Osteoblast (primary cell): ENCODE measurements around the gene SIRPA. TPM values are rescaled to one million over a fixed set of nuclear protein-coding genes. Genes with fewer than 3 reads are reported as not detected.

Source experiments
- DNase-seq: peaks from one replicate; pipeline ENCODE4 v3.0.0; 2011; ENCODE audit warnings: low spot score, mixed read lengths; ENCODE audit not compliant: insufficient read length; ENCODE audit errors: missing footprints
- H2AFZ ChIP-seq: 2 replicates; pipeline ENCODE4 v1.6.0; 2011; ENCODE audit warnings: mild to moderate bottlenecking, low read length
- H3K27ac ChIP-seq: 2 replicates; pipeline ENCODE4 v1.5.1; 2011; ENCODE audit warnings: mild to moderate bottlenecking, low read depth, low read length, moderate library complexity
- H3K27me3 ChIP-seq: 2 replicates; pipeline ENCODE4 v1.6.0; 2012; ENCODE audit warnings: mild to moderate bottlenecking, control low read depth, inconsistent platforms, low read length, moderate library complexity; ENCODE audit not compliant: insufficient read depth
- H3K36me3 ChIP-seq: 2 replicates; pipeline ENCODE4 v1.5.1; 2011; ENCODE audit warnings: mild to moderate bottlenecking, low read length, control low read depth, moderate library complexity; ENCODE audit not compliant: insufficient read depth
- H3K4me1 ChIP-seq: 2 replicates; pipeline ENCODE4 v1.5.1; 2011; ENCODE audit warnings: mild to moderate bottlenecking, low read length, control low read depth, moderate library complexity; ENCODE audit not compliant: insufficient read depth
- H3K4me2 ChIP-seq: 2 replicates; pipeline ENCODE4 v1.6.0; 2011; ENCODE audit warnings: mild to moderate bottlenecking, low read length; ENCODE audit not compliant: insufficient read depth
- H3K4me3 ChIP-seq: fragments of 200-600 bp; sonication (generic); 3 replicates; pipeline ENCODE4 v1.5.1; 2012; ENCODE audit warnings: mild to moderate bottlenecking, low read length, inconsistent platforms; ENCODE audit not compliant: insufficient read depth
- H3K79me2 ChIP-seq: 2 replicates; pipeline ENCODE4 v1.6.0; 2012; ENCODE audit warnings: mild to moderate bottlenecking, low read length, control low read depth, inconsistent platforms; ENCODE audit not compliant: insufficient read depth
- H3K9me3 ChIP-seq: 2 replicates; pipeline ENCODE4 v1.5.1; 2011; ENCODE audit warnings: low read depth, low read length, control low read depth
- H4K20me1 ChIP-seq: 2 replicates; pipeline ENCODE4 v1.6.0; 2012; ENCODE audit warnings: mild to moderate bottlenecking, low read length, control low read depth; ENCODE audit not compliant: insufficient read depth
- total RNA-seq: library from RNA; depleted of rRNA; stranded (reverse); fragments of >200 nt; gene quantifications from 2 replicates; pipeline ENCODE4 v1.2.3, GENCODE V29; 2012
- TF ChIP-seq, protein P1 (sequence below): IDR thresholded peaks from 2 replicates; pipeline ENCODE4 v1.5.1; 2011; ENCODE audit warnings: mild to moderate bottlenecking, low read depth, low read length, moderate library complexity; ENCODE audit errors: extremely low read depth

SIRPA gene
- total RNA-seq, 1 donor = 15.9 TPM

DNA sequence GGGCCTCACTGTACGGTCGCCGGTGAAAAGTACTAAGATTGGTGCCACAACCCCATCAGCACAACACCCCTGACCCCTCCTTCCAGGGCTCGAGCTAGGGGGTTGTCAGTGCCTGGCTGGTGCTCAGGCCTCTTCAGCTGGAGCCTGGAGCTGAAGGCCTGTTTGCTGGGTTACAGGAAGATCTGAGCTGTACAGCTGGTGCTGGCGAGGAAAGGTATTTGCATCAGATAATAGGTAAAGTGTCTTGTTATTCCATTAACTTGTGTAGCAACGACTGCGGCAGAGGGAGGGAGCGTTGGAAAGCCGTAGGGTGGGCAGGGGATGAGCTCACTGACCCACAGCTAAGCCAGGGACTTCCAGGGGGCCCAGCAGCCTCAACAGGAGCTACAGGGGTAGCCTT lies 15.8 kb upstream of the SIRPA start:
- H4K20me1 ChIP-seq = no peaks in the 10 kb centered on the region
- H3K36me3 ChIP-seq = no peaks in the 10 kb centered on the region
- no peaks in the 10 kb centered on the region for H3K4me1 ChIP-seq
- H3K79me2 ChIP-seq = no peaks in the 10 kb centered on the region
- H2AFZ ChIP-seq = no peak overlapping the region
- no peak overlapping the region for H3K27ac ChIP-seq
- no peak overlapping the region for H3K4me2 ChIP-seq
- H3K9me3 ChIP-seq = no peaks in the 10 kb centered on the region
- H3K27me3 ChIP-seq = peaks cover 21% of the 10 kb centered on the region
- peak; percentile 58 for DNase-seq
- TF ChIP-seq, protein P1, sequence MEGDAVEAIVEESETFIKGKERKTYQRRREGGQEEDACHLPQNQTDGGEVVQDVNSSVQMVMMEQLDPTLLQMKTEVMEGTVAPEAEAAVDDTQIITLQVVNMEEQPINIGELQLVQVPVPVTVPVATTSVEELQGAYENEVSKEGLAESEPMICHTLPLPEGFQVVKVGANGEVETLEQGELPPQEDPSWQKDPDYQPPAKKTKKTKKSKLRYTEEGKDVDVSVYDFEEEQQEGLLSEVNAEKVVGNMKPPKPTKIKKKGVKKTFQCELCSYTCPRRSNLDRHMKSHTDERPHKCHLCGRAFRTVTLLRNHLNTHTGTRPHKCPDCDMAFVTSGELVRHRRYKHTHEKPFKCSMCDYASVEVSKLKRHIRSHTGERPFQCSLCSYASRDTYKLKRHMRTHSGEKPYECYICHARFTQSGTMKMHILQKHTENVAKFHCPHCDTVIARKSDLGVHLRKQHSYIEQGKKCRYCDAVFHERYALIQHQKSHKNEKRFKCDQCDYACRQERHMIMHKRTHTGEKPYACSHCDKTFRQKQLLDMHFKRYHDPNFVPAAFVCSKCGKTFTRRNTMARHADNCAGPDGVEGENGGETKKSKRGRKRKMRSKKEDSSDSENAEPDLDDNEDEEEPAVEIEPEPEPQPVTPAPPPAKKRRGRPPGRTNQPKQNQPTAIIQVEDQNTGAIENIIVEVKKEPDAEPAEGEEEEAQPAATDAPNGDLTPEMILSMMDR = no peak
- no peak overlapping the region for H3K4me3 ChIP-seq

DNA sequence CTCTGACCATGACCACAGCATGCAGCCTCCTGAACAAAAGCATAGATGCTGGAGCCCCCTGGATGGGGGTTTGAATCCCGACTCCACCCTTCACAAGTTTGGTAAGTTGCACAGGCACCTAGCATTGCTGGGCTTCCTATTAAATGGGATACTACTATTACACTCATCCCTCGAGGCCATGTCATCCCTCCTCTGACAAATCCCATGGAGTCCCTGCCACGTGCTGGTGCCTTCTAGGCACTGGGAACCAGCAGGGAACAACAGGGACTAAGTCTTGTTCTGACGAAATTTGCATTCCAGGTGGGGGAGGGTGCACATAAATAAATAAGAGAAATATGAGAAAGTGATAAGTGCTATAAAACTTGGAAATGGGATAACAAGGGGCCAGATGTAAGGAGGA lies 15.3 kb upstream of the SIRPA start:
- Histone ChIP-seq H3K4me3 (no peak overlapping the region), H3K27ac (no peak overlapping the region), H3K79me2 (no peaks in the 10 kb centered on the region), H2AFZ (no peak overlapping the region), H3K4me1 (no peaks in the 10 kb centered on the region), H4K20me1 (no peaks in the 10 kb centered on the region), H3K4me2 (no peak overlapping the region), H3K36me3 (no peaks in the 10 kb centered on the region), H3K9me3 (no peaks in the 10 kb centered on the region), H3K27me3 (peaks cover 25% of the 10 kb centered on the region)
- no peak for DNase-seq
- TF ChIP-seq, protein P1 = no peak

DNA sequence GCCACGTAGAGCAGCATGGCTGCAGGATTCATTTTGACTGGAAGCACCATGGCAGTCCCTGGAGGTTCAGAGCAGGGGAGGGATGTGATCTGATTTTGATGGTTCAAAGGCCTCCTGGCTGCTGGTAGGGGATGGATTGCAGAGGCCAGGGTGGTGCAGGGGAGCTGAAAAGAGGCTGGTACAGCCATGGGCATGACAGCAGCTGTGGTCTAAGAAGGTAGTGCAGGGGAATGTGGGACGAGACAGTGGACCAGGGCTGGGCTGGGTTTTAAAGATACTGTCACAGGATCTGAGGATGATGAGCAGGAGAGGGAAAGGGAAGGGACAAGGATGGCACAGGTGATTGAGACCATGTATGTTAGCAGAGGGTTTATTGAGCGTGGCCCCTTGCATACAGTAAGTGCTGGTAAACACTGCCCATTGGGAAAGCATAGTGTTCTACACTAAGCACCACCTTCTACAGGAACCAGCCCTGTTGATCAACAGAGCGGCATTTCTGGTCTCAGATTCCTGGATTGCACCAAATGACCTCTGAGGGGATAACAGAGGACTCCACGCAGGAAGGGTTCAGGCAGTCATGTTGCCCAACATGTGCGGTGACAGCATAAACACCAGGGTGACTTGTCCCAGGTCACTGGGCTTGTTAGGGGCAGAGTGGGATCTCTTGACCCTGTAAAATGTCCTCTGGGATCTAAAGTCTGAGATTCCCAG lies 14.5 kb upstream of the SIRPA start:
- peaks cover 30% of the 10 kb centered on the region for H3K27me3 ChIP-seq

DNA sequence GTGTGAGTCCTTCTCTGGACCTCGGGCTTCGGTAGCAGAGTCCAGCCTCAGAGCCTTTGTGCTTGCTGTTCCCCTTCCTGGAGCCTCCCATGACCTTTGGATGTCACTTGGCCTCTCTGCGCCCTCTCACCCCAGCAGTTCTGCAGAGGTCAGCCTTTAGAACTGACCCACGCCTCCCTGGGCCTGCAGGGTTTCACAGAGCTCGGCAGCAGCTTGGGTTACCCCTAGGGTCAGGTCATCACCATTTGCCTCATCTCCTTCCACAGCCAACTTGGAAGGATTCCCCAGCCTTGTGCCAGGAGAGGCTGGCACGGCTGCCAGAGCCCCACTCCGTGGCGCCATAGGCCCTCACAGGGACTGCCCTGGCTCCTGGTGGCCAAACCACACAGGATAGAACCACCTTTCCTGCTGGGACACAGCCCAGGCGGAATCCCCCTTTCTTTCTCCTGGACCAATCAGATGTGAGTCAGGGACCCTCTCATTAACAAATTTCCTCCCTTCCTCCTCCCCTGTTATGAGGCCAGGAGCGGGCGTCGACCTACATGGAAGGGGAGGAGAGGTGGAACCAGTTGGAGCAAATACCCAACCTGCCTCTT lies 13.9 kb upstream of the SIRPA start:
- no peaks in the 10 kb centered on the region for H3K9me3 ChIP-seq
- H3K36me3 ChIP-seq = no peaks in the 10 kb centered on the region
- H3K4me1 ChIP-seq = no peaks in the 10 kb centered on the region
- H3K4me3 ChIP-seq = no peak overlapping the region
- no peaks in the 10 kb centered on the region for H3K79me2 ChIP-seq
- H3K4me2 ChIP-seq = no peak overlapping the region
- no peak overlapping the region for H2AFZ ChIP-seq
- H3K27me3 ChIP-seq = peaks cover 30% of the 10 kb centered on the region
- no peaks in the 10 kb centered on the region for H4K20me1 ChIP-seq
- H3K27ac ChIP-seq = no peak overlapping the region
- TF ChIP-seq, protein P1 = no peak
- peak; percentile 73 for DNase-seq

More for the DNA sequence above, 14.5 kb upstream of the SIRPA start:
- TF ChIP-seq, protein P1 = no peak
- Histone ChIP-seq H3K4me1 (no peaks in the 10 kb centered on the region), H3K9me3 (no peaks in the 10 kb centered on the region), H3K4me3 (no peak overlapping the region), H3K4me2 (no peak overlapping the region), H3K27ac (no peak overlapping the region), H3K36me3 (no peaks in the 10 kb centered on the region), H3K79me2 (no peaks in the 10 kb centered on the region), H4K20me1 (no peaks in the 10 kb centered on the region), H2AFZ (no peak overlapping the region)
- no peak for DNase-seq
